HG03139 (cell line): Measurements from ENCODE around the gene LIN28B.
"Not testable (repeated sequence)": the region's sequence is repeated elsewhere in the genome, so short reads cannot be mapped to it uniquely, and the experiment has no call there.

Experiments used
- ATAC-seq: cut with Tn5 transposase; IDR thresholded peaks from one replicate; pipeline ENCODE4 v1.9.1; 2021; ENCODE audit not compliant: unreplicated experiment

LIN28B gene

DNA sequence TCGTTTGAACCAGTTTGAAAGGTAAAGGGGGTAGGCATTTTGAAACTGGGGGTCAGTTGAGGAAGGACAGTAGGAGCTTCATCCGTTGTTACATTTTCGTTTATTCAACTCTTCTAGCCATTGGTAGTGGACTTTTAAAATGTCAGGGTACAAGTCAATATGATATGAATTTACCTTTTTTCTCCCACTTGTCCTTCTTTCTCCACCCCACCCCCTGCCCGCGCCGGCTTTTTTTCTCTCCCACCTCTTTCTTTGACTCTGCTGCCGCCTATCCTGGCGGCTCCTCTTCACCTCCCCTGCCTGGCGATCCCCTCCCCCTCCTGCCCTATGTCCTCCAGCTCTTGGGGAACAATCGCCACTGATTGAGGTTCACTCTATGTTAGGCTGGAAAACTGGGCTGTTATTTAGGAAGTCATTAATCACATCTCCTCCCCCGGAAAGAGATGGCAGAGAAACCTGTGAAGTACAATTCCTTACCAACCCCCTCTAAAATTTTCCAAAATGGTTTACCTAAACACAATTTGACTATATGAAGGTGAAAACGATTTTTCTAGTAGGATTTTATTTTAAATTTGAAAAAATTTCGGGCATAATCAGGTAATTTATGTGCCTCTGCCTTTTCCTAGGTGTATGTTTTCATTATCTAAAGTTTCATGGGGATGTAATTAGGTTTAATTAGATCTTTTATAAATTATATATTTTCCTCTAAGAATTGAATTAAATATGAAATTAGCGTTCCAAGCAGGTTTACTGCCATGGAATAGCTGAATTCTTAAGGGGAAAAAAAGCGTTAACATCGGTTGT is 778 bp upstream of the LIN28B start:
- ATAC-seq, result no peak

DNA sequence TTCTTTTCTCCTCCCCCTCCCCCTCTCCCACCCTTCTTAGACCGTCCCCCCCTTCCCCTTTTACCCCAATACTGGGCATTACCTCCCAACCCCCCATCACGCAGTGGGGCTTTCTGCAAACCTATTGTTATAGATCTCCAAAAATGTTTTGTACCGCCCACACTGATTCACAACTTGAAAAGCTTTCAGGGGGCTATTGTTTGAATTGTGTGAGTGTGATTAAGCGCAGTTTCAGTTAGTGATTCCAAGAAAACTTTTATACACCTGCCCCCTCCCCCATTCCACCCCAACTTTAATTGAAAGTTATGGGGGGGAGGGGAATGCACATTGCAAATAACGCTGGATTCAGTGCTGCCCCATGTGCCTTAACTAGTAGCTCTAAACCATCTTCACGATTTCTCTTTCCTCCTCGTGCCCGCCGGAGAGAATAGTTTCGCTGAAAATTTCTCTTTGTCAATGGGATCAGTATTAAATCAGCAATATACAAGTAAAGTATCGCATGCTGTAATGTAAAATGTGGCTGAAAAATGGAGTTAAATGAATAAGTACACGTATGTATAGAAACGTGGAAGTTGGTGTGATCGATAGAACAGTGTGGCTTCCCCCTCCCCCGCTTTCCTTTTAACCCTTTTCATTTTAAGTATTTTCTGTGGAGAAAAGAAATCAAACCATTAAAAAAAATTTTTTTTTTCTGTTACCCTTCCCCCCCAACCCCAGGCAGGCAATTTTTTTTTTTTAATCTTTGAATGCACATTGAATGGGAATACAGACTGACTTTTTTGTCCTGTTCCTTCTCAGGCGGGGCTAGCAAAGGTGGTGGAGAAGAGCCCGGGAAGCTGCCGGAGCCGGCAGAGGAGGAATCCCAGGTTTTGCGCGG is 632 bp downstream of the LIN28B start:
- no peak for ATAC-seq

DNA sequence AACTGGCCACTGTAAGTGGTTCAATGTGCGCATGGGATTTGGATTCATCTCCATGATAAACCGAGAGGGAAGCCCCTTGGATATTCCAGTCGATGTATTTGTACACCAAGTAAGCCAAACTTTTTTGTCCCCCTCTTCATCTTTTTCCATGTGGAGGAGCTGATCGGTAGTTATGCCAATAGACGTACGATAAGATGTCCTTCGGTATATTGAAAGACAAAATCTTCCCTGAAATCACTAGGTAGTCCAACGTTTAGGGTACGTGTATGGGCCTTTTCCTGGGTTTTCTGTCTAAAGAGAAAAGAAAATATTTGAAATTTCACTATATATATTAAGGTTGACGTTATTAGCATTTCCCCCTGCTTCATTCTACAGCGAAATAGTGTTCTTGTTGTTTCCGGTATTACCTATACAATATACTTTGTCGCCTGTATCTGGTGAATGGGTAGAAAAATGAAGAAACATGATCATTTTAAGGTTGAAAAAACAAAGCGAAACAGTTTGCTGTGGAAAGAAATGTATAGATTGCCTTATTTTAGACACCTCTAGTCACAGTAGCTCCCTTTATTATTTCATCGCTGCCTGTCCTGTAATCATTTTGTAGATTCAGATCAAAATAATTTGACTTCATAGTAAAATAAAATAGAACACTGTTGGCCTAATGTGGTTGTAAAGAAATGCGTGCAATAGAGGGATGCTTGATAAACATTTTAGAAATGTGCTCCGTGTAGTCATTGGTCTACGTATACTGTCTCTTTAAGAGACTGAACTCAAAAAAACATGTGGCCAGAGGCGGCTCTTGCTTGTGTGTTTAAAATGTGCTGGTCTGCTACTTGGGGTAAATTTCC is 1.5 kb downstream of the LIN28B start:
- no peak for ATAC-seq

DNA sequence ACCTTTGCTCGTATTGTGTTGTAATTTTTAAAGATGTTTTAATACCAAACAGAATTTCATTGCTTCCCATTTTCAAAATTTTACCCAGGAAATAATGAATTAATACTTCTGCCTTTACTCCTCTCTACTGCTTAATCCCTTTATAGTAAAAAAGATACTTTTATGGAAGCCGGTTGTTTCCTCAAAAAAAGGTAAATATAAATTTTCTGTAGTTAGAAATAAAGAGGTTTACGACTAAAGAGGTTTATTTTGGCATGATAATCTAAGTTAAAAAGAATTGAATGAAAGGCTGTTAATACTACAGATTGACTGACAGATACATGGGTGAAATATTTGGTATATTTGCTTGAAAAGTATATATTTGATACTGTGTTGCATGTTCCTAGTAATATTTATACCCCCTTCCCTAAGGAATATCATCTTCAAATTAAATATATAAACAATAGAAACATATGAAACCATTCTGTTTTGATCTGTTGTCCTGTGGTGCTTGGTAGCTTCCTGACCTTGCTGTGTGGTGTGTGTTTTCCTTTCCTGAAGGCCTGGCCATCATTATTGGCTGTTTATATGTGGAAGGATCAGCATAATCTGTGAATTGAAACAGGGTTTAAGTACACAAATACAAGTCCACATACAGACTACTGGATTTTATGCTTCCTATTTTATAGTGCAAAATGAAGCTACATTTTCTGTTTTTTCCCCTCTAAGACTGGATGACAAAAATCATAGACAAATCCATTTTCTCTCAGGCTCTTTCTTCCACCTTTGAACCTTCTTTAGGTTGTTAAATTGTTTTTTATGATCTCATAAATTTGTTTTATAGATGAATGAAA is 2.3 kb downstream of the LIN28B start:
- ATAC-seq, result no peak

DNA sequence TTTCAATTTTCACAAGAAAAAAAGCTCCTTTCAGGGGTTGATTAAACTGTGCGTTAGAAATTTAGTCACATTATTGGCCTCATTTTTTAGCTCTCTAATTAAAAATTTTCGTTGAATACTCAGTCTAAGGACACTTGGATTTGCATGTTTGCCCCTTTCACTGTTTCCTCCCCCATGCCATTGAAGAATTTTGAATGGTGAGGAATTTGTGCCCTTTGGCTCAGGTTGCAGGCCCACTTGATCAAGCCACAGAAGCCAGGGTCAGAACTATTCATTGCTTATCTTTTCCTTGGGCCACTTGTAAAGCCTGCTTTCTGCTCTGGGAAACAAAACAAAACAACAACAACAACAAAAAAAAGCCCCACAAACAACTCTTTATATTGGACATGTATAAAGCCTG is 12.2 kb downstream of the LIN28B start:
- ATAC-seq, result no peak

DNA sequence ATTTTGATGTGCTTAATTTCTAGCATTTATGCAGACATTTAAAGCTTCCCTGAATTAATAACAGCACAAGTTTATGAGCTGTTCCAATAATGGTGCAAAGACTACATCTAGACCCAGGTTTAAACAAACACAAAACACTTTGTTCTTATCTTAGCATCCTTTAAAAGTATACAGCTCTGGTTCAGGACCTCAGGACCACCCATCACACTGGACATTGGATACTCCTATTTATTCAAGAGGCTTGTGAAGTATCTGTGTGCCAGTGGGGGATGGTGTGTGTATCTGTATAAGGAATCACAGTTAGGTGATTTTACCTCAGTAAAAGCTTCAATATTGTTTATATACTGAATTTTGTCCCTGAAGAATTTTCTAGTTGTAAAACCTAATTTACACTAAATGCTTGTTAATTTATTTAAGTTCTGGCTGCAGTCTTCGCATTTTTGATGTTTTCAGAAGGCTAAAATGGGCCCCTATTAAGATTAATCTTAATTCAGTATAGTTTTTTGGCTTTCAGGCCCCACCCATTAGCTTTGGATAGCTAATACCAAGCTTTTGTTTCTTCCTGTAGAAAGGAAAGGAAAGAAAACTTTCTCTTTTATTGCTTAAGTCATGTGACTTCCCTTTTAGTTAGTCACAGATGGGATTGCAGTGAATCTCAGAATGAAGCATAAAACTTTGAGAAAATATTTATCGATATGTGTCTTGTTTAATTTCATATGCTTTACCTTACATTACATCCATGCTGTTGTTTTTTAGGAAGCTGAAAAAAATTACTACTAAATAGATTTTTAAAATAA is 13.1 kb downstream of the LIN28B start:
- no peak for ATAC-seq

DNA sequence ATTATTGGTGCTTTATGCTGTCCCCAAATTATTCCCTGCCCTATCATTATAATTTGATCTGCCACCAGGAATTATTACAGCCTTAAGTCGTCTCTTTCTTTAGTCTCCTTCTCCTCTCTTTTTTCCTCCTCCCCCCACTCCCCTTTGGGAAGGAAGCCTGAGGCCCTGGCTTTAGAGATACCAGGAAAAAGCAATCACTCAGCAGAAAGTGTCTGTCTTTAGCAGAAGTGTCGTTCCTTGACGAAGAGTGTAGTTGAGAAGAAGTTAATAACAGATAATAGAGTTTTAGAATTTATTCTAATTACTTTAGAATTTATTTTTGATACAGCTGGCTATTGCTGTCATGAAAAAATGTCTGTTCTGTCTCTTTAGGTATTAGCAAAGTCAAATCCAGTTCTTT is 16.5 kb downstream of the LIN28B start:
- no peak for ATAC-seq

DNA sequence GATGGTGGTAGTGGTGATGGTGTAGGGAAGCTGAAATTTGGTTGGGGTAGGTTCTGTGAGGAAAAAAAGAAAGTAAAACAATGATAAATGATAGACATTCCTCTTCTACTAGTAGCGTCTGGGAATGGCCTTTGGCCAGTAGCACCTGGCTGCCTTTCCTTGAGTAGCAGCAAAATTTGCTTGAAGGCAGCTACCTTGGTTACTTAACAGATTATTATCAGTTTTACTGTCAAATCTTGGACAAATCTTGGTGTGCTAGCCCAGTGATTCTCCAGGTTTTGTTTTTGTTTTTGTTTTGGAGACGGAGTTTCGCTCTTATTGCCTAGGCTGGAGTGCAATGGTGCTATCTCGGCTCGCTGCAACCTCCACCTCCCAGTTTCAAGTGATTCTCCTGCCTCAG is 26.4 kb downstream of the LIN28B start:
- no peak for ATAC-seq

DNA sequence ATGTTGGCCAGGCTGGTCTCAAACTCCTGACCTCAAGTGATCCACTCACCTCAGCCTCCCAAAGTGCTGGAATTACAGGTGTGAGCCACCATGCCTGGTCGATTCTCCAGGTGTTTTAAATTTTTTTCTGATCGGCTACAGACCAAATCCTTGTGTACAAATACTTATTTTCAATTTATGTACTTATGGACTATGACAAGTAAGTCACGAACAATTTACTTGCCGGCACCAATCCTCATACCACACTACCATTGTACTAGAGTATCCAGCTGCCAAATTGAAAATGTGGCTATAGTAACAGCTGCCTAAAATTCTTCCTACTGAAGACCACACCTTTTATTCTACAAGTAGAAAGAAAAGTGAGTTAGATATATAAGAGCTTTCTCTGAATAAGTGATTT is 26.9 kb downstream of the LIN28B start:
- ATAC-seq, result no peak

DNA sequence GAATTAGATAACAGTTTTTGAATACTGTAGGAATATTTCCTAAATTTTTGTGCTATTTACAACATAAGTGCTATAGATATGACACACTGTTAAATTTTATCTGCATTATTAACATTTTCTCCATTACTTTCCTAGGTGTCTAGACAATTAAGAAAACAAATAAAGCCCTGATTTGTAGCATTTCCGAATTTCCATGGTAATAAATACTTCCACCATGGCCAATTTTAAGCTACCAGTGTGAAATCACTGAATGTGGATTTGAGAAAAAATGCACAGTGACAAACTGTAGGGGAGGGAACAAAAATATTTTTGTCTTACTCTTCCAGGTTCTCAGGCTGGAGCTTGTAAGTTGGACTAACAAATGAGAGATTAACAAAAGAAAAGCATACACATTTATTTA is 27.9 kb downstream of the LIN28B start:
- no peak for ATAC-seq

DNA sequence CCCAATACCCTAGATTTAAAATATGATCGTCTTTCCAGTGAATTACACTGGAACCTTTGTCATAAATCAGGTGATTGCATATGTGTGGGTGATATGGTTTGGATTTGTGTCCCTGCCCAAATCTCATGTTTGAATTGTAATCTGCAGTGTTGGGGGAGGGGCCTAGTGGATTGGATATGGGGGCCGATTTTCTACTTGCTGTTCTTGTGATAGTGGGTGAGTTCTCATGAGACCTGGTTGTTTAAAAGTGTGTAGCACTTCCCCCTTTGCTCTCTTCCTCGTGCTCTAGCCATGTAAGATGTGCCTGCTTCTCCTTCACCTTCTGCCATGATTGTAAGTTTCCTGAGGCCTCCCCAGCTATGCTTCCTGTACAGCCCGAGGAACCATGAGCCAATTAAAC is 29.0 kb downstream of the LIN28B start:
- not testable (repeated sequence) for ATAC-seq

DNA sequence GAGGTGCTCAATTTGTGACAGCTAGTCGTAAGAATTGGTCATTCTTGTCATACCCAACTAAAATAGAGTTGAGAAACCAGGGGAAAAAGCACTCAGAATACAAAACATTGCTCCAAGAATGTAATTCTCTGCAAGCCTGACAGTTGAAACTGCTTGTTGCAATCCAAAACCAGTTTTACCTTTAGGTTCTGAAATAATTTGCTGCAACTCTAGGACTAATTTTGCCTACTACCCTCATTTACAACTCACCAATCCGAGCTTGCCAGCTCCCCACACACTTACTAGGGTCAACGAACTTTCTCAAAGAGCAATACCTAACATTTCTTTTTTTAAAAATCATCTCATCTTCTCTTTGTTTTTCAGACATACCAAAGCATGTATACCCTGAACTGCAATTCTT is 29.7 kb downstream of the LIN28B start:
- ATAC-seq, result no peak

DNA sequence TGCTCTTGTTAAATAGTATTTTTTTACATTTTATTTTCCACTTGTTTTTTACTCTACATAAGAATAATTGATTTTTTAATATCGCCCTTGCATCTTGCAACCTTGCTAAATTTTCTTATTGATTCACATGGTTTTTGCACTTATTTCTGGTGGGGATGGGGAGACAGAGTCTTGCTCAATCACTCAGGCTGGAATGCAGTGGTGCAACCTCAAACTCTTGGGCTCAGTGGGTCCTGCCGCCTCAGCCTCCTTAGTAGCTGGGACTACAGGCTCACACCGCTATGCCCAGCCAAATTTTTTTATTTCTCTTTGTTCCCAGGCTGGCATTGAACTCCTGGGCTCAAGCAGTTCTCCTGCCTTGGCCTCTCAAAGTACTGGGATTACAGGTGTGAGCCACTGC is 30.3 kb downstream of the LIN28B start:
- no peak for ATAC-seq

DNA sequence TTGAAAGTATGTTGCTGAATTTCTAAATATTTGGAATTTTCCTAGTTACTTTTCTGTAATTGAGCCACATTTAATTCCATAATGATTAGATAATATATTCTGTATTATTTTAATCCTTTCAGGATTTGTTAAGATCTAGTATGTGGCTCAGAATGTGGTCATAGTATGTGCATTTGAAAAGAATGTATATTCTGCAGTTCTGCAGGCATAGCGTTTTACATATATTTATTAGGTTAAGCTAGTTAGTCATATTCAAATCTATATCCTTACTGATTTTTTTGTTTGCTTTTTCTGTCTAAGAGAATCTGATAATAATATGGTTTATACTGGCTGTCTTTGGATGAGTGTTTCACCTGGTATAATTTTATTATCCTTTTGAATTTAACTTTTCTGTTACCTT is 33.2 kb downstream of the LIN28B start:
- no peak for ATAC-seq

DNA sequence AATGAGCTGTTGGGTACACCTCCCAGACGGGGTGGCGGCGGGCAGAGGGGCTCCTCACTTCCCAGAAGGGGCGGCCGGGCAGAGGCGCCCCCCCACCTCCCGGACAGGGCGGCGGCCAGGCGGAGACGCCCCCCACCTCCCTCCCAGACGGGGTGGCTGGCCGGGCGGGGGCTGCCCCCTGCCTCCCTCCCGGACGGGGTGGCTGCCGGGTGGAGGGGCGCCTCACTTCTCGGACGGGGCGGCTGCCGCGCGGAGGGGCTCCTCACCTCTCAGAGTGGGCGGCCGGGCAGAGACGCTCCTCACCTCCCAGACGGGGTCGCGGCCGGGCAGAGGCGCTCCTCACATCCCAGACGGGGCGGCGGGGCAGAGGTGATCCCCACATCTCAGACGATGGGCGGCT is 34.2 kb downstream of the LIN28B start:
- ATAC-seq, result not testable (repeated sequence)

DNA sequence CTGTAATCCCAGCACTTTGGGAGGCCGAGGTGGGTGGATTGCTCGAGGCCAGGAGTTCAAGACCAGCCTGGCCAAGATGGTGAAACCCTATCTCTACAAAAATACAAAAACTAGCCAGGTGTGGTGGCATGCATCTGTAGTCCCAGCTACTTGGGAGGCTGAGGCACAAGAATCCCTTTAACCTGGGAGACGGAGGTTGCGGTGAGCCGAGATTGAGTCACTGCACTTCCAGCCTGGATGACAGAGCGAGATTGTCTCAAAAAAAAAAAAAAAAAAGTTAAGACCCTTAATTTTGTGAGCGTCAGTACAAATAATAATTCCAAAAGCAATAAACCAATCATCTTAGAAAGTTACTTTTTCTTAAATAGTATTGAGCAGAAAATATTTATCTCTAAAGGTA is 36.7 kb downstream of the LIN28B start:
- not testable (repeated sequence) for ATAC-seq

DNA sequence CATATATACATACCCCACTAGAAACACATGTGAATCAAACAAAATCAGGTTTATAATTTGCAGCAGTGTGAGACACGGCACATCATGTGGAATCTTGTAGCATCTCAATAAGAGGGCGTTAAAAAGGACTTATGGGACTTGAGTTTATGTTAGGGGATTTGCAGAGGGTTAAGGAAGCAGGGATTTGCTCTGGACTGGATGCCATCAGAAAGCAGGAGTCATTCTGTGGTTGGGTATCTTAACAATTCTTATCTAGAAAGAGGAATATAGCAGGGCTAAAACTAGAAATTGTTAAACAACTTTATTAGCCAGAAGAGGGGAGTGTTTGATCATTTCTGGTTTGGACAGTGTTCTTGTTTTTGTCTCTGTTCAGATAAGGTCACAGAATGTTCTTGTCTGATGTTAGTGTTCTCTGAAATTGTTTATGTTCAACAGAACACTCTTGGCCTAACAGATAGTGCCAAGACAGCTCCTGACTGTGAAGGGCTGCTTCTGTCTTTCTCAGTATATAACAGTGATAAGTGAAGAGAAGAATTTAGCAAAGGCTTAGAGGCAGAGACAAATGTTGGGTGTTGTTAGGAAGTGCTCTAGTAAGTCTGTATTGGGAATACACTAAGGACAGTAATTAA is 39.2 kb downstream of the LIN28B start:
- ATAC-seq, result no peak

DNA sequence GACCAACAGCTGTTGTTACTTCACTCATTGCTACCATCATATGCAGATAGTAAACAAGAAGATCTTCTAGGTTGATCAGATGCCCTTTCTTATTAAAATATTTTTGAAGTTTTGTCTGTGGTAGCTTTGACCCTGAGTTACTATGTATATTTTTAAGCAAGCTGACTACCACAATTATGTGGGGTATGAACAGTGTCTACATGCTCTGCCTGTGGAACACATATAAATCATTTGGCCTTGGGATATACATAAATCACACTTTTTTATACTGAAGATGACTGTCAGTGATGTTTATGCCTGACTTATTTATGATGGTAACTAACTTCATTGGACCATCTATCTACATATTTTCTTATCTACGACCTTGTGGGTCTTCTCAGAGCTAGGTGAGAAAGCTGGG is 44.2 kb downstream of the LIN28B start:
- no peak for ATAC-seq

DNA sequence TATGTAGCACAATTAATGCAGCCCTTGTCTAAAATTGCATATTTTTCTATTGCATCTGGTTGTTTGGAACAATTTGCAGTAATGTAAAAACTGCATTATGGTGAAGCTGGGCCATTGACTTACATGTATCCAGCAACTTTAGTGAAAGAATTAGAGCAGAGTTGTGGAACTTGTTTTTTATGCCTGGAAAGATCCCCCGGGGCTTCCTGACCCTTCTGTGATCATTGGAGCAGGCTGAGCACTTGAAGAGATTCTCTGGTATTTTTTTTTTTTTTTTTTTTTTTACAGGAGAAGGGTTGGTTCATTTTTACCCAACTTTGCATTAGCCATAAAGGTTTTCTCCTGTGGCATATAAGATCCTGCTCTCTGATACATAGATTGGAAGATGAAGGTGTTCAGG is 45.0 kb downstream of the LIN28B start:
- no peak for ATAC-seq
